Spleen (tissue), 11 donors: ENCODE data around the gene ARHGAP27. TPM values are rescaled to one million over a fixed set of nuclear protein-coding genes. Genes with fewer than 3 reads are reported as not detected.

Source experiments
- DNase-seq: peaks from one replicate; pipeline ENCODE4 v3.0.0-alpha.2; 2020
- H3K27ac ChIP-seq, 8 donors: fragments of 200-600 bp; sonication (generic) in 7 of 8; 1 replicate in 4 of 8; 2 replicates in 4 of 8; pipeline versions ENCODE4 v1.5.0 to v1.8.0; 2016 to 2021; ENCODE audit warnings: inconsistent platforms in 4 of 8, mild to moderate bottlenecking in 4 of 8, moderate library complexity in 1 of 8
- H3K27me3 ChIP-seq, 7 donors: fragments of 200-600 bp; sonication (generic) in 6 of 7; replicated peaks in 1 of 7; 1 replicate in 4 of 7; 2 replicates in 3 of 7; pipeline versions ENCODE4 v1.5.0 to v1.8.0; 2016 to 2021; ENCODE audit warnings: inconsistent platforms in 3 of 7, mild to moderate bottlenecking in 1 of 7
- H3K36me3 ChIP-seq, 6 donors: fragments of 200-600 bp; sonication (generic) in 5 of 6; 1 replicate in 4 of 6; 2 replicates in 2 of 6; pipeline versions ENCODE4 v1.5.0 to v1.8.0; 2016 to 2021; ENCODE audit warnings: inconsistent platforms in 2 of 6
- H3K4me1 ChIP-seq, 6 donors: fragments of 200-600 bp; sonication (generic) in 5 of 6; 1 replicate in 3 of 6; 2 replicates in 3 of 6; pipeline versions ENCODE4 v1.5.0 to v1.8.0; 2016 to 2021; ENCODE audit warnings: inconsistent platforms in 3 of 6
- H3K4me3 ChIP-seq, 8 donors: fragments of 200-600 bp; sonication (generic) in 7 of 8; 1 replicate in 4 of 8; 2 replicates in 4 of 8; pipeline versions ENCODE4 v1.5.0 to v1.8.0; 2016 to 2021; ENCODE audit warnings: inconsistent platforms in 4 of 8, mild to moderate bottlenecking in 4 of 8, moderate library complexity in 2 of 8
- H3K9me3 ChIP-seq, 8 donors: fragments of 200-600 bp; sonication (generic) in 7 of 8; 1 replicate in 4 of 8; 2 replicates in 4 of 8; pipeline versions ENCODE4 v1.5.0 to v1.8.0; 2016 to 2021; ENCODE audit warnings: inconsistent platforms in 4 of 8
- CTCF ChIP-seq, 11 experiments: fragments of 200-600 bp in 7 of 11; fragments of 450-650 bp in 4 of 11; sonication (generic) in 4 of 11; IDR thresholded peaks in 8 of 11; conservative IDR thresholded peaks in 3 of 11; 1 replicate in 7 of 11; 2 replicates in 4 of 11; pipeline versions ENCODE4 v1.4.0 to v1.8.0; 2016 to 2021; ENCODE audit warnings: antibody characterized with exemption in 11 of 11, inconsistent platforms in 4 of 11, mild to moderate bottlenecking in 1 of 11
- POLR2A ChIP-seq, 3 donors: fragments of 450-650 bp; IDR thresholded peaks; one replicate each; pipeline ENCODE4 v1.5.1; 2017; ENCODE audit warnings: antibody characterized with exemption in 3 of 3, mild to moderate bottlenecking in 1 of 3
- POLR2AphosphoS5 ChIP-seq, 3 donors: sonication (generic); formaldehyde crosslinking; IDR thresholded peaks; one replicate each; pipeline ENCODE4 v1.5.1; 2017; ENCODE audit warnings: antibody characterized with exemption in 3 of 3
- WGBS, 5 donors: extraction: QIAGEN DNeasy Blood & Tissue Kit in 3 of 5; methylation state at CpG; one replicate each; pipeline versions ENCODE4 v1.1.5 to v1.1.7; 2013 to 2018; 5-methylcytosine and 5-hydroxymethylcytosine counted together
- intact Hi-C: fragments of 100-400 bp; cut with DNase I; formaldehyde crosslinking; loops from one replicate; pipeline ENCODE4 v1.15.0; 2023; ENCODE audit warnings: low total_unique reads
- polyA plus RNA-seq, 3 donors: library from polyadenylated mRNA; stranded (reverse); fragments of 200-250 nt; gene quantifications; one replicate each; pipeline ENCODE4 v1.2.1, GENCODE V29; 2013
- total RNA-seq, 7 donors: library from RNA; depleted of rRNA in 3 of 7; stranded (reverse); fragments of >200 nt in 3 of 7; fragmentation: NEBNext Ultra II Directional in 4 of 7; extraction: Animal tissue kit (Norgen Biotek cat#: 25700) in 4 of 7; gene quantifications; one replicate each; pipeline versions ENCODE4 v1.1.0 to v1.2.1, GENCODE V29; 2016 to 2021
- donor health status: healthy with polysubstance abuse.
- donor health status: DM: no; HTN: no; CAD: no; lungs with moderate emphysema.
- donor health status: DM: no; HTN: no; CAD: no.
- donor health status: Bipolar disorder and iron deficiency.
- donor health status: healthy.
- donor health status: DM: no; HTN: no; CAD: no.
- donor health status: DM: yes; HTN: yes; CAD: no.

ARHGAP27 gene
- total and polyA plus RNA-seq, 10 donors, result 43.6 to 151 (median 118) TPM

- Histone ChIP-seq H3K27me3 (no peaks in the 10 kb centered on the region), H3K4me1 (peaks cover 21 to 71% (median 52%) of the 10 kb centered on the region in 6 donors), H3K4me3 (no peak overlapping the region), H3K36me3 (no peaks in the 10 kb centered on the region), H3K27ac (peak overlapping the region in 4 of 8 donors; percentile 60 to 95 (median 94)), H3K9me3 (no peaks in the 10 kb centered on the region)
- peak; percentile 88 for DNase-seq
- intact Hi-C loops, result no loop called here
- WGBS, 5 donors, result 38 to 65% (median 60%) methylated on average over 6 to 9 of the region's 9 CpGs
- TF ChIP-seq POLR2A (IDR thresholded peaks at IDR 0.05) (no peak), CTCF (IDR thresholded peaks at IDR 0.05 in 8 of 11, conservative IDR thresholded peaks at IDR 0.05 in 3 of 11) (no peak), POLR2AphosphoS5 (IDR thresholded peaks at IDR 0.05) (peak; percentile 39 to 59 (median 54))
Observed at GRCh38 chr17:45413498-45413923, 19.2 kb downstream of the ARHGAP27 start.

GRCh38 chr17:45411348-45412105 is 21.1 kb downstream of the ARHGAP27 start:
- TF ChIP-seq POLR2AphosphoS5 (IDR thresholded peaks at IDR 0.05), result no peak
- TF ChIP-seq POLR2A (IDR thresholded peaks at IDR 0.05), result no peak
- no peak for TF ChIP-seq CTCF (IDR thresholded peaks at IDR 0.05 in 8 of 11, conservative IDR thresholded peaks at IDR 0.05 in 3 of 11)
- DNase-seq, result no peak
- peaks cover 41 to 91% (median 72%) of the 10 kb centered on the region in 6 donors for H3K4me1 ChIP-seq
- intact Hi-C loops, result no loop called here
- no peaks in the 10 kb centered on the region for H3K9me3 ChIP-seq
- H3K27ac ChIP-seq, result peak overlapping the region; percentile 41 to 95 (median 88)
- H3K36me3 ChIP-seq, result peaks cover 0 to 12% (median 0%) of the 10 kb centered on the region in 6 donors
- 68 to 93% (median 86%) methylated on average over 4 to 5 of the region's 5 CpGs for WGBS, 5 donors
- H3K27me3 ChIP-seq, result no peaks in the 10 kb centered on the region
- peak overlapping the region in 2 of 8 donors; percentile 80 to 87 for H3K4me3 ChIP-seq

- peak; percentile 95 for DNase-seq
- no peaks in the 10 kb centered on the region for H3K9me3 ChIP-seq
- H3K4me3 ChIP-seq, result peak overlapping the region; percentile 50 to 87 (median 72)
- peaks cover 0 to 23% (median 7%) of the 10 kb centered on the region in 6 donors for H3K36me3 ChIP-seq
- no peaks in the 10 kb centered on the region for H3K27me3 ChIP-seq
- TF ChIP-seq POLR2AphosphoS5 (IDR thresholded peaks at IDR 0.05), result peak; percentile 74 to 75 (median 75)
- no peak for TF ChIP-seq POLR2A (IDR thresholded peaks at IDR 0.05)
- no peak for TF ChIP-seq CTCF (IDR thresholded peaks at IDR 0.05 in 8 of 11, conservative IDR thresholded peaks at IDR 0.05 in 3 of 11)
- WGBS, 5 donors, result 14 to 26% (median 23%) methylated on average over 24 of the region's 24 CpGs
- intact Hi-C loops, result no loop called here
- H3K27ac ChIP-seq, result peak overlapping the region; percentile 84 to 95 (median 88)
- H3K4me1 ChIP-seq, result peaks cover 49 to 98% (median 81%) of the 10 kb centered on the region in 6 donors
Observed at GRCh38 chr17:45410144-45411091, 22.3 kb downstream of the ARHGAP27 start.
